ENCODE data around the gene OR2S2. TPM values are rescaled to one million over a fixed set of nuclear protein-coding genes. Genes with fewer than 3 reads are reported as not detected.
"Not testable (repeated sequence)": the region's sequence is repeated elsewhere in the genome, so short reads cannot be mapped to it uniquely, and the experiment has no call there.

The OR2S2 gene
- total and polyA plus RNA-seq, 2 of the 4 experiments (the other 2 are of a cell fraction) = 0.46 to 0.90 TPM

- no CpG with 5 or more reads among the region's 5 CpGs for WGBS, 2 experiments (ENCODE audit: extremely low coverage in 2 of 2, insufficient read length in 1 of 2)
- Histone ChIP-seq H3K27ac (ENCODE audit: insufficient read depth, low read length) (no peak overlapping the region), H3K79me1 (ENCODE audit: low read depth in 1 of 2, low read length in 2 of 2) (no peaks in the 10 kb centered on the region), H4K20me1 (ENCODE audit: insufficient read depth, low read length) (no peaks in the 10 kb centered on the region), H3K4me1 (ENCODE audit: control insufficient read depth, insufficient read depth, low read length) (peaks cover 3% of the 10 kb centered on the region), H3K14ac (replicated peaks; ENCODE audit: low read depth, low read length) (0 out of 2 replicates have a peak overlapping the region, but pooled peaks have one; percentile 19), H2BK20ac (ENCODE audit: low read depth, low read length) (no peak overlapping the region), H2BK120ac (ENCODE audit: low read depth, low read length) (no peak overlapping the region), H3K4me3 (ENCODE audit: insufficient read depth, low read depth, low read length) (no peak overlapping the region), H4K5ac (ENCODE audit: low read depth, low read length) (no peak overlapping the region), H3K56ac (ENCODE audit: extremely low read depth, insufficient read depth, low read length) (no peak overlapping the region), H2AK5ac (ENCODE audit: low read depth, low read length) (no peak overlapping the region), H3K9me1 (ENCODE audit: insufficient read depth, low read length) (no peaks in the 10 kb centered on the region), H3K23ac (ENCODE audit: low read depth, low read length) (no peak overlapping the region), H4K8ac (ENCODE audit: low read depth in 2 of 2, low read length in 2 of 2) (no peak overlapping the region), H2BK15ac (ENCODE audit: low read depth, low read length) (no peak overlapping the region), H3K9ac (ENCODE audit: low read depth, low read length) (no peak overlapping the region), H2AK9ac (replicated peaks; ENCODE audit: low read depth, low read length, poor library complexity) (no peak overlapping the region), H3K27me3 (ENCODE audit: control insufficient read depth, insufficient read depth, low read length) (peaks cover 4% of the 10 kb centered on the region; the same call in 1 of the 2 replicates), H4K91ac (ENCODE audit: insufficient read depth, low read depth, low read length) (no peak overlapping the region), H3K9me3 (ENCODE audit: control insufficient read depth, insufficient read depth, low read length) (peaks cover 6% of the 10 kb centered on the region), H3K36me3 (ENCODE audit: control insufficient read depth, insufficient read depth, low read length) (no peaks in the 10 kb centered on the region), H2AFZ (replicated peaks; ENCODE audit: low read length, poor library complexity) (no peak overlapping the region), H3K4me2 (ENCODE audit: low read depth, low read length) (no peak overlapping the region), H2BK5ac (ENCODE audit: low read depth, low read length, poor library complexity, severe bottlenecking) (no peak overlapping the region), H3K4ac (ENCODE audit: low read depth, low read length) (no peak overlapping the region), H3K18ac (ENCODE audit: low read depth, low read length) (no peak overlapping the region; the same call in 1 of the 2 replicates)
- TF ChIP-seq SMC3 (IDR thresholded peaks at IDR 0.05; ENCODE audit: low read depth, low read length) = no peak
- no peak for TF ChIP-seq MAZ (IDR thresholded peaks at IDR 0.05; ENCODE audit: borderline replicate concordance, low read depth, low read length)
- TF ChIP-seq CEBPB (IDR thresholded peaks at IDR 0.05; ENCODE audit: low read depth, low read length) = 0 out of 2 replicates have a peak, but pooled peaks have one; percentile 4
- ATAC-seq (ENCODE audit: low read depth) = no peak; the same call in 1 of the 2 replicates
- DNase-seq = peak; percentile 13
- dilution Hi-C loops (cut with HindIII; ENCODE audit: low sequenced_read_pairs, unreplicated experiment) = no loop called here
- BruUV-seq (replicated peaks) = no TSS peak
- ChIA-PET POLR2A (ENCODE audit: unreplicated experiment) (no interaction called here), CTCF (interaction anchor here (0.8 to 1.4 kb wide), 3 partner anchors 15 to 112 kb away, joined by 3 to 5 read pairs (median 3); no protein-coding TSS in a partner anchor)
- in situ Hi-C loops (cut with MboI; ENCODE audit: low sequenced_read_pairs) = no loop called here
- intact Hi-C loops (cut with micrococcal nuclease) = no loop called here
These were observed 36.2 kb upstream of the OR2S2 start for GRCh38 chr9:35993976-35994720.

GRCh38 chr9:35993136-35993535 is 35.2 kb upstream of the OR2S2 start:
- H4K8ac ChIP-seq (ENCODE audit: low read depth in 2 of 2, low read length in 2 of 2); H3K9me3 ChIP-seq (ENCODE audit: control insufficient read depth, insufficient read depth, low read length); H2AFZ ChIP-seq (replicated peaks; ENCODE audit: low read length, poor library complexity); H2BK15ac ChIP-seq (ENCODE audit: low read depth, low read length); H3K56ac ChIP-seq (ENCODE audit: extremely low read depth, insufficient read depth, low read length); POLR2A ChIA-PET (ENCODE audit: unreplicated experiment); H4K20me1 ChIP-seq (ENCODE audit: insufficient read depth, low read length); H2AK5ac ChIP-seq (ENCODE audit: low read depth, low read length); H2AK9ac ChIP-seq (replicated peaks; ENCODE audit: low read depth, low read length, poor library complexity); in situ Hi-C loops (cut with MboI; ENCODE audit: low sequenced_read_pairs); H3K14ac ChIP-seq (replicated peaks; ENCODE audit: low read depth, low read length); ATAC-seq (ENCODE audit: low read depth); H3K4me2 ChIP-seq (ENCODE audit: low read depth, low read length); H3K18ac ChIP-seq (ENCODE audit: low read depth, low read length); H3K23ac ChIP-seq (ENCODE audit: low read depth, low read length); intact Hi-C loops (cut with micrococcal nuclease); H3K4me1 ChIP-seq (ENCODE audit: control insufficient read depth, insufficient read depth, low read length); CTCF ChIA-PET; dilution Hi-C loops (cut with HindIII; ENCODE audit: low sequenced_read_pairs, unreplicated experiment); BruUV-seq (replicated peaks); H4K5ac ChIP-seq (ENCODE audit: low read depth, low read length); H2BK20ac ChIP-seq (ENCODE audit: low read depth, low read length); H3K4ac ChIP-seq (ENCODE audit: low read depth, low read length); H3K4me3 ChIP-seq (ENCODE audit: insufficient read depth, low read depth, low read length); H2BK120ac ChIP-seq (ENCODE audit: low read depth, low read length); H2BK5ac ChIP-seq (ENCODE audit: low read depth, low read length, poor library complexity, severe bottlenecking); H3K27me3 ChIP-seq (ENCODE audit: control insufficient read depth, insufficient read depth, low read length); H3K27ac ChIP-seq (ENCODE audit: insufficient read depth, low read length); H3K79me1 ChIP-seq (ENCODE audit: low read depth in 1 of 2, low read length in 2 of 2); H4K91ac ChIP-seq (ENCODE audit: insufficient read depth, low read depth, low read length); H3K36me3 ChIP-seq (ENCODE audit: control insufficient read depth, insufficient read depth, low read length); H3K9ac ChIP-seq (ENCODE audit: low read depth, low read length); H3K9me1 ChIP-seq (ENCODE audit: insufficient read depth, low read length): not testable (repeated sequence)
- peak; percentile 15 for DNase-seq
- WGBS, 2 experiments (ENCODE audit: extremely low coverage in 2 of 2, insufficient read length in 1 of 2) = no CpG with 5 or more reads among the region's 3 CpGs

Measured in IMR-90 (cell line).